Gastroesophageal sphincter (tissue), 4 donors: ENCODE data around the gene GLB1L2. TPM values are rescaled to one million over a fixed set of nuclear protein-coding genes. Genes with fewer than 3 reads are reported as not detected.

Source experiments
- ATAC-seq: fragments of 150-250 bp; one replicate; pipeline ENCODE4 v1.9.1; 2016; ENCODE audit warnings: mild to moderate bottlenecking, moderate library complexity
- H3K27ac ChIP-seq, 4 donors: fragments of 200-600 bp; sonication (generic) in 3 of 4; 1 replicate in 3 of 4; 2 replicates in 1 of 4; pipeline ENCODE4 v1.5.1; 2016 to 2019
- H3K27me3 ChIP-seq: fragments of 200-600 bp; sonication (generic); one replicate; pipeline ENCODE4 v1.5.1; 2019
- H3K36me3 ChIP-seq, 2 donors: fragments of 200-600 bp; sonication (generic); one replicate each; pipeline ENCODE4 v1.5.1; 2019; ENCODE audit warnings: control low read depth in 1 of 2
- H3K4me1 ChIP-seq, 3 donors: fragments of 200-600 bp; sonication (generic); 1 replicate in 2 of 3; 2 replicates in 1 of 3; pipeline ENCODE4 v1.5.1; 2016 to 2019; ENCODE audit warnings: control low read depth in 2 of 3
- H3K4me3 ChIP-seq, 2 donors: fragments of 200-600 bp; sonication (generic); one replicate each; pipeline ENCODE4 v1.5.1; 2019; ENCODE audit warnings: mild to moderate bottlenecking in 1 of 2, moderate library complexity in 1 of 2
- H3K9me3 ChIP-seq, 3 donors: fragments of 200-600 bp; sonication (generic); one replicate each; pipeline ENCODE4 v1.5.1; 2017 to 2019; ENCODE audit warnings: control low read depth in 2 of 3
- CTCF ChIP-seq, 4 experiments: fragments of 200-600 bp in 2 of 4; fragments of 450-650 bp in 2 of 4; sonication (generic) in 1 of 4; IDR thresholded peaks; one replicate each; pipeline ENCODE4 v1.5.1; 2017 to 2019; ENCODE audit warnings: antibody characterized with exemption in 4 of 4, mild to moderate bottlenecking in 2 of 4, moderate library complexity in 2 of 4
- EP300 ChIP-seq: sonication (generic); formaldehyde crosslinking; IDR thresholded peaks from one replicate; pipeline ENCODE4 v1.6.1; 2017; ENCODE audit warnings: antibody characterized with exemption, mild to moderate bottlenecking
- POLR2A ChIP-seq, 2 donors: fragments of 450-650 bp; IDR thresholded peaks; one replicate each; pipeline ENCODE4 v1.6.1; 2017; ENCODE audit warnings: antibody characterized with exemption in 2 of 2, mild to moderate bottlenecking in 2 of 2, moderate library complexity in 1 of 2
- POLR2AphosphoS5 ChIP-seq: sonication (generic); formaldehyde crosslinking; IDR thresholded peaks from one replicate; pipeline ENCODE4 v1.6.1; 2017; ENCODE audit warnings: antibody characterized with exemption
- WGBS, 2 donors: methylation state at CpG; one replicate each; pipeline ENCODE4 v1.1.5; 2018; ENCODE audit warnings: low coverage in 1 of 2; 5-methylcytosine and 5-hydroxymethylcytosine counted together
- total RNA-seq, 4 donors: library from RNA; depleted of rRNA; stranded (reverse); fragments of >200 nt; gene quantifications; one replicate each; pipeline ENCODE4 v1.1.0, GENCODE V29; 2016

Gene GLB1L2
- total RNA-seq, 4 donors from 2014 or later: 3.8 to 9.7 (median 8.6) TPM

GRCh38 chr11:134385774-134386565 is 54.2 kb downstream of the GLB1L2 start:
- no peak overlapping the region for H3K27ac ChIP-seq
- no peaks in the 10 kb centered on the region for H3K4me1 ChIP-seq
- H3K9me3 ChIP-seq: no peaks in the 10 kb centered on the region
- WGBS, 2 donors: 42 to 44% methylated on average over 11 of the region's 20 CpGs
- peaks cover 62% of the 10 kb centered on the region for H3K27me3 ChIP-seq
- ATAC-seq: no peak
- no peak overlapping the region for H3K4me3 ChIP-seq
- TF ChIP-seq POLR2A (IDR thresholded peaks at IDR 0.05): no peak
- TF ChIP-seq EP300: no peak
- TF ChIP-seq CTCF (IDR thresholded peaks at IDR 0.05): no peak
- no peak for TF ChIP-seq POLR2AphosphoS5
- H3K36me3 ChIP-seq: no peaks in the 10 kb centered on the region

GRCh38 chr11:134386945-134387344 is 55.2 kb downstream of the GLB1L2 start:
- Histone ChIP-seq H3K4me3 (no peak overlapping the region), H3K36me3 (no peaks in the 10 kb centered on the region), H3K27ac (no peak overlapping the region), H3K9me3 (no peaks in the 10 kb centered on the region), H3K27me3 (peaks cover 71% of the 10 kb centered on the region), H3K4me1 (no peaks in the 10 kb centered on the region)
- 77 to 81% methylated on average over 4 to 6 of the region's 6 CpGs for WGBS, 2 donors
- TF ChIP-seq POLR2AphosphoS5: no peak
- TF ChIP-seq POLR2A (IDR thresholded peaks at IDR 0.05): no peak
- TF ChIP-seq EP300: no peak
- no peak for TF ChIP-seq CTCF (IDR thresholded peaks at IDR 0.05)
- no peak for ATAC-seq

GRCh38 chr11:134387501-134387900 is 55.7 kb downstream of the GLB1L2 start:
- Histone ChIP-seq H3K4me1 (no peaks in the 10 kb centered on the region), H3K27ac (no peak overlapping the region), H3K36me3 (no peaks in the 10 kb centered on the region), H3K27me3 (peaks cover 72% of the 10 kb centered on the region), H3K9me3 (no peaks in the 10 kb centered on the region), H3K4me3 (no peak overlapping the region)
- TF ChIP-seq POLR2AphosphoS5: no peak
- TF ChIP-seq POLR2A (IDR thresholded peaks at IDR 0.05): no peak
- no peak for TF ChIP-seq EP300
- no peak for TF ChIP-seq CTCF (IDR thresholded peaks at IDR 0.05)
- 80 to 92% methylated on average over 2 to 5 of the region's 21 CpGs for WGBS, 2 donors
- ATAC-seq: no peak

GRCh38 chr11:134388590-134388989 is 56.8 kb downstream of the GLB1L2 start:
- H3K36me3 ChIP-seq: no peaks in the 10 kb centered on the region
- 67 to 97% methylated on average over 4 of the region's 4 CpGs for WGBS, 2 donors
- no peaks in the 10 kb centered on the region for H3K9me3 ChIP-seq
- no peak for ATAC-seq
- TF ChIP-seq POLR2AphosphoS5 (no peak), CTCF (IDR thresholded peaks at IDR 0.05) (no peak), POLR2A (IDR thresholded peaks at IDR 0.05) (no peak), EP300 (no peak)
- peaks cover 61% of the 10 kb centered on the region for H3K27me3 ChIP-seq
- no peak overlapping the region for H3K4me3 ChIP-seq
- no peaks in the 10 kb centered on the region for H3K4me1 ChIP-seq
- H3K27ac ChIP-seq: no peak overlapping the region
